Right atrium auricular region (tissue), 2 donors: Measurements from ENCODE around the gene RCAN3. TPM values are rescaled to one million over a fixed set of nuclear protein-coding genes. Genes with fewer than 3 reads are reported as not detected.
"Not testable (repeated sequence)": the region's sequence is repeated elsewhere in the genome, so short reads cannot be mapped to it uniquely, and the experiment has no call there.

Experiments
- DNase-seq: peaks from one replicate; pipeline ENCODE4 v3.0.0-alpha.2; 2019; ENCODE audit warnings: low spot score
- H3K27ac ChIP-seq, 2 donors: fragments of 200-600 bp; sonication (generic); 1 replicate in 1 of 2; 2 replicates in 1 of 2; pipeline ENCODE4 v1.5.1; 2016 to 2019
- H3K27me3 ChIP-seq, 2 donors: fragments of 200-600 bp; sonication (generic); one replicate each; pipeline versions ENCODE4 v1.5.1 to v1.6.0; 2017 to 2019
- H3K36me3 ChIP-seq: fragments of 200-600 bp; sonication (generic); one replicate; pipeline ENCODE4 v1.5.1; 2016
- H3K4me1 ChIP-seq, 2 donors: fragments of 200-600 bp; sonication (generic); one replicate each; pipeline versions ENCODE4 v1.5.1 to v1.6.0; 2017 to 2019
- H3K4me3 ChIP-seq, 2 donors: fragments of 200-600 bp; sonication (generic); 1 replicate in 1 of 2; 2 replicates in 1 of 2; pipeline ENCODE4 v1.5.1; 2017 to 2019; ENCODE audit warnings: mild to moderate bottlenecking in 1 of 2, moderate library complexity in 1 of 2
- H3K9me3 ChIP-seq, 2 donors: fragments of 200-600 bp; sonication (generic); one replicate each; pipeline ENCODE4 v1.5.1; 2019
- total RNA-seq, 2 donors: library from RNA; depleted of rRNA; stranded (reverse); fragments of >200 nt; gene quantifications; one replicate each; pipeline ENCODE4 v1.1.0, GENCODE V29; 2016
- TF ChIP-seq, protein P1 (sequence below), 2 donors: fragments of 200-600 bp; sonication (generic); IDR thresholded peaks; one replicate each; pipeline ENCODE4 v1.5.1; 2019; ENCODE audit warnings: antibody characterized with exemption in 2 of 2

RCAN3 gene
- total RNA-seq, 2 donors from 2014 or later, result 5.0 to 7.5 TPM

DNA sequence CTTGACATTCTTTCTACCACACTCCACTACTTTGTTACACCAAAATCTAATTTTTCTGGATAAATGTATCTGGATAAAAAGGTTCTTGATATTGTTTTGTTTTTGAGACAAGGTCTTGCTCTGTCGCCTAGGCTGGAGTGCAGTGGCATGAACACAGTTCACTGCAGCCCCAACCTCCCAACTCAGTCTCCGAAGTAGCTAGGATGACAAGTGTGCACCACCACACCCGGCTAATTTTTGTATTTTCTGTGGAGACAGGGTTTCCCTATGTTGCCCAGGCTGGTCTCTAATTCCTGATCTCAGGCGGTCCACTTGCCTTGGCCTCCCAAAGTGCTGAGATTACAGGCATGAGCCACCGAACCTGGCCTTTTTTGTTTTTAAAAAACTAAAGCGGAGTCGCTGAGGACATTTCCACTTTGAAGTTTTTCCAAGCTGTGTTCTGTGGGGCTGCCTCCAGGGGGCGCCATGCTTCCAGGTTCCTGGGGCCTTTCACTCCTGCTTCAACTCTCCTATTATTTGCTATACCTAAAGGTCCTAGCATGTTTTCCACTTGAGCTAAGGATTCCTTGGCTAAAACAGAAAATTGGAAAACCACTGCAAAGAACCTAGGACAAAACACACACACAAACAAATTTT is 39.2 kb downstream of the RCAN3 start:
- TF ChIP-seq, protein P1, sequence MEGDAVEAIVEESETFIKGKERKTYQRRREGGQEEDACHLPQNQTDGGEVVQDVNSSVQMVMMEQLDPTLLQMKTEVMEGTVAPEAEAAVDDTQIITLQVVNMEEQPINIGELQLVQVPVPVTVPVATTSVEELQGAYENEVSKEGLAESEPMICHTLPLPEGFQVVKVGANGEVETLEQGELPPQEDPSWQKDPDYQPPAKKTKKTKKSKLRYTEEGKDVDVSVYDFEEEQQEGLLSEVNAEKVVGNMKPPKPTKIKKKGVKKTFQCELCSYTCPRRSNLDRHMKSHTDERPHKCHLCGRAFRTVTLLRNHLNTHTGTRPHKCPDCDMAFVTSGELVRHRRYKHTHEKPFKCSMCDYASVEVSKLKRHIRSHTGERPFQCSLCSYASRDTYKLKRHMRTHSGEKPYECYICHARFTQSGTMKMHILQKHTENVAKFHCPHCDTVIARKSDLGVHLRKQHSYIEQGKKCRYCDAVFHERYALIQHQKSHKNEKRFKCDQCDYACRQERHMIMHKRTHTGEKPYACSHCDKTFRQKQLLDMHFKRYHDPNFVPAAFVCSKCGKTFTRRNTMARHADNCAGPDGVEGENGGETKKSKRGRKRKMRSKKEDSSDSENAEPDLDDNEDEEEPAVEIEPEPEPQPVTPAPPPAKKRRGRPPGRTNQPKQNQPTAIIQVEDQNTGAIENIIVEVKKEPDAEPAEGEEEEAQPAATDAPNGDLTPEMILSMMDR (IDR thresholded peaks at IDR 0.05), result peak; percentile 33 to 71
- H3K9me3 ChIP-seq, result no peaks in the 10 kb centered on the region
- no peaks in the 10 kb centered on the region for H3K27me3 ChIP-seq
- H3K4me3 ChIP-seq, result no peak overlapping the region
- H3K4me1 ChIP-seq, result no peaks in the 10 kb centered on the region
- DNase-seq, result no peak
- no peaks in the 10 kb centered on the region for H3K36me3 ChIP-seq
- no peak overlapping the region for H3K27ac ChIP-seq

GRCh38 chr1:24544239-24544638 is 41.6 kb downstream of the RCAN3 start:
- TF ChIP-seq, protein P1 (IDR thresholded peaks at IDR 0.05), result no peak
- no peak for DNase-seq
- Histone ChIP-seq H3K27ac (no peak overlapping the region), H3K27me3 (no peaks in the 10 kb centered on the region), H3K4me1 (no peaks in the 10 kb centered on the region), H3K36me3 (no peaks in the 10 kb centered on the region), H3K4me3 (no peak overlapping the region), H3K9me3 (no peaks in the 10 kb centered on the region)

GRCh38 chr1:24545662-24546061 is 43.0 kb downstream of the RCAN3 start:
- no peaks in the 10 kb centered on the region for H3K27me3 ChIP-seq
- no peak overlapping the region for H3K27ac ChIP-seq
- no peak overlapping the region for H3K4me3 ChIP-seq
- no peaks in the 10 kb centered on the region for H3K36me3 ChIP-seq
- TF ChIP-seq, protein P1 (IDR thresholded peaks at IDR 0.05), result no peak
- DNase-seq, result no peak
- H3K9me3 ChIP-seq, result no peaks in the 10 kb centered on the region
- H3K4me1 ChIP-seq, result no peaks in the 10 kb centered on the region

GRCh38 chr1:24547195-24547594 is 44.6 kb downstream of the RCAN3 start:
- Histone ChIP-seq H3K27ac (no peak overlapping the region), H3K27me3 (no peaks in the 10 kb centered on the region), H3K9me3 (no peaks in the 10 kb centered on the region), H3K4me3 (no peak overlapping the region), H3K4me1 (no peaks in the 10 kb centered on the region), H3K36me3 (no peaks in the 10 kb centered on the region)
- no peak for DNase-seq
- TF ChIP-seq, protein P1 (IDR thresholded peaks at IDR 0.05), result no peak

- no peaks in the 10 kb centered on the region for H3K27me3 ChIP-seq
- no peak for DNase-seq
- H3K4me3 ChIP-seq, result no peak overlapping the region
- H3K4me1 ChIP-seq, result no peaks in the 10 kb centered on the region
- TF ChIP-seq, protein P1 (IDR thresholded peaks at IDR 0.05), result no peak
- no peak overlapping the region for H3K27ac ChIP-seq
- H3K9me3 ChIP-seq, result no peaks in the 10 kb centered on the region
- H3K36me3 ChIP-seq, result no peaks in the 10 kb centered on the region
These were observed 45.4 kb downstream of the RCAN3 start for GRCh38 chr1:24548070-24548469.

- H3K36me3 ChIP-seq, H3K4me3 ChIP-seq, DNase-seq, H3K9me3 ChIP-seq, H3K27ac ChIP-seq, H3K27me3 ChIP-seq, H3K4me1 ChIP-seq: not testable (repeated sequence)
These were observed 46.6 kb downstream of the RCAN3 start for GRCh38 chr1:24549210-24549609.
